HUES48 (cell line): ENCODE measurements around the gene EDEM2.
"Not testable (repeated sequence)": the region's sequence is repeated elsewhere in the genome, so short reads cannot be mapped to it uniquely, and the experiment has no call there.

ENCODE experiments used
- H3K27ac ChIP-seq: one replicate; pipeline ENCODE4 v1.7.0; 2013; ENCODE audit warnings: low read depth, low read length, inconsistent platforms
- H3K27me3 ChIP-seq: 2 replicates; pipeline ENCODE4 v1.6.1; 2013; ENCODE audit warnings: mild to moderate bottlenecking, low read length; ENCODE audit not compliant: control insufficient read depth, insufficient read depth
- H3K36me3 ChIP-seq: 2 replicates; pipeline ENCODE4 v1.6.1; 2013; ENCODE audit warnings: low read length; ENCODE audit not compliant: control insufficient read depth, insufficient read depth
- H3K4me1 ChIP-seq: 2 replicates; pipeline ENCODE4 v1.6.1; 2013; ENCODE audit warnings: mild to moderate bottlenecking, low read length; ENCODE audit not compliant: control insufficient read depth, insufficient read depth
- H3K4me3 ChIP-seq: 2 replicates; pipeline ENCODE4 v1.5.1; 2013; ENCODE audit warnings: mild to moderate bottlenecking, low read depth, low read length
- H3K9ac ChIP-seq: 2 replicates; pipeline ENCODE4 v1.6.1; 2013; ENCODE audit warnings: mild to moderate bottlenecking, low read depth, low read length, moderate library complexity
- H3K9me3 ChIP-seq: 2 replicates; pipeline ENCODE4 v1.6.1; 2013; ENCODE audit warnings: low read length; ENCODE audit not compliant: control insufficient read depth, insufficient read depth

Gene EDEM2

DNA sequence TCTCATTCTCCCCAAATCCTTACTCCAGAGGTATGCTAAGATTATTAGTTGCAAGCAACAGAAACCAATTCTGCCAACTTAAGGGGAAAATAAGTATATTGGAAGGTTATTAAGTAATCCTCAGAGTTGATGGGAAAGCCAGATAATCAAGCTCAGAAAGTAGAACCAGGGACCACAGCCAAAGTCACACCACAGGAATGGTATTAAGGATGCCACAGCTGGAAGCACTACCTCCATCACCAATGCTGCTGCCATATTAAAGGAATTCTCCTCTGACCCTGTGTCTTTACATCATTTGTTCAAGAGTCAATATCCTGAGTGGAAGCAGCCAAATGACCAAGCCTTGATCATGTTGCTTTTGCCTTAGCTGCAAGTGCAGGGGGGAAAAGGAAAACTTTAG is 34.6 kb upstream of the EDEM2 start:
- Histone ChIP-seq H3K9me3 (no peaks in the 10 kb centered on the region), H3K4me1 (no peaks in the 10 kb centered on the region), H3K27me3 (no peaks in the 10 kb centered on the region), H3K27ac (no peak overlapping the region), H3K4me3 (no peak overlapping the region), H3K9ac (no peak overlapping the region), H3K36me3 (peaks cover 11% of the 10 kb centered on the region)

DNA sequence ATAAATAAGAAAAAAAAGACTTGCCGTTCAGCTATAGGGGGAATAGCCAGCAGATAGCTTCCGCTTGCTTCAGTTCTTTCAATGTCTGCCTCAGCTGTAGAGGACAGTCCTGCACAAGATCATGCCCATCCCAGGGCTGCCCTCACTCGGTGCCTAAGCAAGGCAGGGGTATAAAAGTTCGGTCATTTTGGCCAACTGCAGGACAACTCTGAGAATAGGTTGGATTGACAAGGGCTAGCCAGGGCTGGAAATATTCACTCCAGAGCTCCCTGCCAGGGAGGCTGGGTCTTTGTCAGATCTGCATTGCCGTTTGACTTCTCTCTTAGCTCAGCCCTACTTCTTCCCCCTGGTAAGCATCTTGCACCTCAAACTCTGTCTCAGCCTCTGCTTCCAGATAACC is 33.1 kb upstream of the EDEM2 start:
- H3K4me1 ChIP-seq = no peaks in the 10 kb centered on the region
- no peaks in the 10 kb centered on the region for H3K9me3 ChIP-seq
- H3K27ac ChIP-seq = no peak overlapping the region
- no peaks in the 10 kb centered on the region for H3K27me3 ChIP-seq
- H3K9ac ChIP-seq = no peak overlapping the region
- H3K4me3 ChIP-seq = no peak overlapping the region
- peaks cover 18% of the 10 kb centered on the region for H3K36me3 ChIP-seq

DNA sequence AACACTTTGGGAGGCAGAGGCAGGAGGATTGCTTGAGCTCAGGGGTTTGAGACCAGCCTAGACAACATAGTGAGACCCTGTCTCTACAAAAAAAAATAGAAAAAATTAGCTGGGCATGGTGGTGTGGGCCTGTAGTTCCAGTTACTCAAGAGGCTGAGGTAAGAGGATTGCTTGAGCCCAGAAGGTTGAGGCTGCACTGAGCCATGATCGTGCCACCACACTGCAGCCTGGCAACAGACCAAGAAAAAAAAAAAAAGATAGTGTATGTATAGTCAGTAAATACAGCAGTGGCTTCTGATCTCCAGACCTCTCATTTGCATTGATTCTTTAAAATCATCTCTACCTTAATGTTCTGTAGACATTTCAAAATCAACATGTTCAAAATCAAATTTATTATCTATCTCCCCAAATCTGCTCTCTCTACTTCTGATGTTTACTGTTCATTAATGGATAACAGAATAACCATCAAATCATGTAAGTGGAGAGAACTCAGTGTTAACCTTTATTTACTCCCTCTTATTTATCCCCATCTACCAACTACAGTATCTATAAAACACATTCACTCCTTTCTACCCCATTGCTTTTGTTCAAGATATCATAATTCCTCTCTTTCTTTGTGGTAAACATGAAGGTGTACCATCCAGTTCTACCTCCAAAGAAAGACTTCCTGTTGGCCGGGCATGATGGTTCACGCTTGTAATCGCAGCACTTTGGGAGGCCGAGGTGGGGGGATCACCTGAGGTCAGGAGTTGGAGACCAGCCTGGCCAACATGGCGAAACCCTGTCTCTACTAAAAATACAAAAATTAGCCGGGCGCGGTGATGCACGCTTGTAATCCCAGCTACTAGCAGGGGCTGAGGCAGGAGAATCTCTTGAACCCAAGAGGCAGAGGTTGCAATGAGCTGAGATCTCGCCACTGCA is 32.4 kb upstream of the EDEM2 start:
- Histone ChIP-seq H3K27me3 (no peaks in the 10 kb centered on the region), H3K36me3 (peaks cover 18% of the 10 kb centered on the region), H3K9ac (no peak overlapping the region), H3K27ac (no peak overlapping the region), H3K4me1 (peaks cover 2% of the 10 kb centered on the region; the same call in 1 of the 2 replicates), H3K4me3 (no peak overlapping the region), H3K9me3 (no peaks in the 10 kb centered on the region)

DNA sequence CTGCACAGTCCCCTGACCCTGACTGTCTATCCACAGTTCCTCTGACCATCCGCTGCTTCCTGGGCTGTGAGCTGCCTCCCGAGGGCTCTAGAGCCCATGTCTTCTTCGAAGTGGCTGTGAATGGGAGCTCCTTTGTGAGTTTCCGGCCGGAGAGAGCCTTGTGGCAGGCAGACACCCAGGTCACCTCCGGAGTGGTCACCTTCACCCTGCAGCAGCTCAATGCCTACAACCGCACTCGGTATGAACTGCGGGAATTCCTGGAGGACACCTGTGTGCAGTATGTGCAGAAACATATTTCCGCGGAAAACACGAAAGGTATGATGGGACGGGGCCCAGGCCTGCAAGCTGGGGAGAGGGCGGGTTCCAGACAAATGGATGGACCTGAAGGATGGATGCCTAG is 29.0 kb upstream of the EDEM2 start:
- H3K9me3 ChIP-seq = no peaks in the 10 kb centered on the region
- H3K36me3 ChIP-seq = peaks cover 18% of the 10 kb centered on the region
- no peak overlapping the region for H3K4me3 ChIP-seq
- no peaks in the 10 kb centered on the region; the same call in 1 of the 2 replicates for H3K27me3 ChIP-seq
- H3K27ac ChIP-seq = no peak overlapping the region
- H3K9ac ChIP-seq = no peak overlapping the region
- peaks cover 17% of the 10 kb centered on the region for H3K4me1 ChIP-seq

DNA sequence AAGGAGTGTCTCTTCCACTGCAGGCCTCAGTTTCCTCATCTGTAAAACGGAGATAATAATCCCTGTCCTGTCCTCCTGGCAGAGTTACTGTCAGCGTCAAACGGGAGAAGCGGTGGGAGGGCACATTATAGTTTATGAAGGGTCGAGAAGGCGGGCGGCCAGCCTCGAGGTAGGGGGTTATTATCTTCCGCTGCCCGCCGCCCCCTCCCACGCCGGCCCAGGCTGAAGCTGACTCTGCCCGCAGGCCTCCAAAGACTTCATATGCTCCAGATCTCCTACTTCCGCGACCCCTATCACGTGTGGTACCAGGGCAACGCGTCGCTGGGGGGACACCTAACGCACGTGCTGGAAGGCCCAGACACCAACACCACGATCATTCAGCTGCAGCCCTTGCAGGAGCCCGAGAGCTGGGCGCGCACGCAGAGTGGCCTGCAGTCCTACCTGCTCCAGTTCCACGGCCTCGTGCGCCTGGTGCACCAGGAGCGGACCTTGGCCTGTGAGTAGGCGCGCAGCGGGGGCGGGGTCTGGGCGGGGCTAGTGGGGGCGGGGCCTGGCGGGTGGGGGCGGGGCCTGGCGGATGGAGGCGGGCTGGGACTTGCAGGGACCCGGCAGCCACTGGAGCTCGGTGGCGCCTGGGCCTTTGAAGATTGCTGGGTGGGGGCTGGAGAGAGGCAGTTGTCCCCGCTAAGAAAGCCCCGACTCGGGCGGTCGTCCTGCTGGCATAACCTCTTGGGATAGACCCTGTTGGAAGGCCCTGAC is 27.5 kb upstream of the EDEM2 start:
- H3K27ac ChIP-seq = no peak overlapping the region
- no peaks in the 10 kb centered on the region for H3K9me3 ChIP-seq
- no peak overlapping the region for H3K9ac ChIP-seq
- peaks cover 19% of the 10 kb centered on the region for H3K4me1 ChIP-seq
- peaks cover 18% of the 10 kb centered on the region for H3K36me3 ChIP-seq
- no peak overlapping the region for H3K4me3 ChIP-seq
- no peaks in the 10 kb centered on the region; the same call in 1 of the 2 replicates for H3K27me3 ChIP-seq

DNA sequence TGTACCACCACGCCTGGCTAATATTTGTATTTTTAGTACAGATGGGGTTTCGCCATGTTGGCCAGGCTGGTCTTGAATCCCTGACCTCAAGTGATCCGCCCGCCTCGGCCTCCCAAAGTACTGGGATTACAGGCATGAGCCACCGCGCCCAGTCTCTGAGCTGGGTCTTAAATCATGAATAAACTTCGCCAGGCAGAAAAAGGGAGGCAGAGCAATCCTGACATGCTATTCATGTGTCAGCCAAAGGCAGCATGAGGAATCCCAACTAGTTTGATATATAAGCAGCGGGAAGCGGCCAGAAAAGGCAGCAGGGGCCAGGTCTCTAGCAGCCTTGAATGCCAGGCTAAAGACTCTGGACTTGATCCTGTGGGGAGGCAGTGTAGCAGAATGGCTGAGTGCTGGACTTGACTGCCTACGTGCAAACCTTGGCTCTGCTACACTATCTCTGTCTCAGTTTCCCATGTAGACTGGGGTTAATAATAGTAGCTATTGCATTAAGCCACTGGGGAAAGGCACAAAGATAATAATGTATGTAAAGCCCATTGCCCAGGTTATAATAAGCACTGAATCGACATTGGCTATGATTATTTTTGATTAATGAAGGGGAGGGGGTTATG is 26.5 kb upstream of the EDEM2 start:
- Histone ChIP-seq H3K27me3 (no peaks in the 10 kb centered on the region; the same call in 1 of the 2 replicates), H3K27ac (no peak overlapping the region), H3K9ac (no peak overlapping the region), H3K9me3 (no peaks in the 10 kb centered on the region), H3K4me1 (peaks cover 19% of the 10 kb centered on the region), H3K4me3 (no peak overlapping the region), H3K36me3 (peaks cover 18% of the 10 kb centered on the region)

DNA sequence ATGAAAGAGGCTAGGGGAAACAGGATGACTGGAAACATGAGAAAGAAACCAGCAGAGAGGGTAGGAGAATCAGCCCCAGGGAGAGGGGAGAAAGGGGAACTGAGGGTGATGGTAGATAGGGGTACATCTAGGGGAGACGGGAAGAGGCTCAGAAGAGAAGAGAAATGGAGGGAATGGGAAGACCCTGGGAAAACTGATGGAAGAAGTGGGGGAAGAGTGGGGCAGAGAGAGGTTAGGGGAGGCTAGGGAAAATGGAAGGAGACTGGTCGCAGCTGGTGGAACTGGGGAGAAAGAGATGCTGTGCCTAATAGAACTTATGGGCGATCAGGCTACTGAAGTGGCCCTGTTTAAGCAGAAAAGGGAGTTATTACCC is 25.3 kb upstream of the EDEM2 start:
- H3K9ac ChIP-seq = no peak overlapping the region
- peak overlapping the region; percentile 61 for H3K4me3 ChIP-seq
- H3K36me3 ChIP-seq = peaks cover 12% of the 10 kb centered on the region; the same call in 1 of the 2 replicates
- no peaks in the 10 kb centered on the region; the same call in 1 of the 2 replicates for H3K27me3 ChIP-seq
- no peak overlapping the region for H3K27ac ChIP-seq
- peaks cover 19% of the 10 kb centered on the region for H3K4me1 ChIP-seq
- H3K9me3 ChIP-seq = no peaks in the 10 kb centered on the region

DNA sequence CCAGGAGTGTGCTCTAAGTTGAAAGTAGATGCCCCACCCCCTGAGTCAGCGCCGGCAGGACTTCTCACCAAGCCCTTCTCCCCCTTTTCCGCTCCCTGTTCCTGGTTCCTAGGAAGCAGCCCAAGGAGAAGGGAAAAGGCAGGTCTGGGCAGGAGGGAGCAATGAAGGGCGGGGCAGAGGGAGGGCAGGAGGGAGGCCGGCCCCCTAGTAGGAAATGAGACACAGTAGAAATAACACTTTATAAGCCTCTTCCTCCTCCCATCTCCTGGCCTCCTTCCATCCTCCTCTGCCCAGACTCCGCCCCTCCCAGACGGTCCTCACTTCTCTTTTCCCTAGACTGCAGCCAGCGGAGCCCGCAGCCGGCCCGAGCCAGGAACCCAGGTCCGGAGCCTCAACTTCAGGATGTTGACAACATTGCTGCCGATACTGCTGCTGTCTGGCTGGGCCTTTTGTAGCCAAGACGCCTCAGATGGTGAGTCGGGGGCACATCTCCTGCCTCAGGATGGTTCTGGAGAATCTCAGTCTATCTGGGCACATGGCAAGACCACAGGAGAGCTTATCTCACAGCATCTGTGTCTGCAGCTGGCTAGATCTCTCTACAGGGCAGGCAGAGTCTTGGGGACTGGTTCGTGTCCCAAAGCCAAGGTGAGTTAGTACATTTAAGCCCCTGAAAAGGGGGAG is 24.8 kb upstream of the EDEM2 start, which contains the start of gene PROCR:
TSS of gene PROCR (plus strand) at position 320 of the 681 bp plus-strand sequence. CDS start at position 403, 83 bp downstream.
- peak within 1 kb of the TSS; percentile 46 for H3K27ac ChIP-seq
- H3K4me3 ChIP-seq = peak within 1 kb of the TSS; percentile 61
- peaks cover 19% of the 10 kb centered on the region for H3K4me1 ChIP-seq
- H3K9me3 ChIP-seq = no peaks in the 10 kb centered on the region
- no peak within 1 kb of the TSS for H3K9ac ChIP-seq
- no peaks in the 10 kb centered on the region; the same call in 1 of the 2 replicates for H3K27me3 ChIP-seq
- peaks cover 9% of the 10 kb centered on the region; the same call in 1 of the 2 replicates for H3K36me3 ChIP-seq

DNA sequence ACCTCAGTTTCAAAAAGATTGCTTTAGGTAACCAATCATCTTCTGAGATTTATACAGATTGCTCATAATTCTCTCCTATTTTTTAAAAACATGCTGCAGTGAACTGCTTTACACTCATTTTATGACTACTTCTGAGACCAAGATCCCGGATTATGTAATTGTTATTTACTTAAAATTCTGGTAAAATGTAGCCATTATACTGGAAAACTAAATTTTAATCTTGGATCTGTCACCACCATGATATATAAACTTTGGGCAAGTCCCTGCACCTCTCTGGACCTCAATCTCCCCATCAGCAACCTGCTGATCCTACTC is 24.3 kb upstream of the EDEM2 start:
- Histone ChIP-seq H3K9me3 (no peaks in the 10 kb centered on the region), H3K27me3 (no peaks in the 10 kb centered on the region; the same call in 1 of the 2 replicates), H3K4me3 (peak overlapping the region; percentile 61), H3K27ac (no peak overlapping the region), H3K4me1 (peaks cover 22% of the 10 kb centered on the region), H3K9ac (no peak overlapping the region), H3K36me3 (peaks cover 4% of the 10 kb centered on the region; the same call in 1 of the 2 replicates)

DNA sequence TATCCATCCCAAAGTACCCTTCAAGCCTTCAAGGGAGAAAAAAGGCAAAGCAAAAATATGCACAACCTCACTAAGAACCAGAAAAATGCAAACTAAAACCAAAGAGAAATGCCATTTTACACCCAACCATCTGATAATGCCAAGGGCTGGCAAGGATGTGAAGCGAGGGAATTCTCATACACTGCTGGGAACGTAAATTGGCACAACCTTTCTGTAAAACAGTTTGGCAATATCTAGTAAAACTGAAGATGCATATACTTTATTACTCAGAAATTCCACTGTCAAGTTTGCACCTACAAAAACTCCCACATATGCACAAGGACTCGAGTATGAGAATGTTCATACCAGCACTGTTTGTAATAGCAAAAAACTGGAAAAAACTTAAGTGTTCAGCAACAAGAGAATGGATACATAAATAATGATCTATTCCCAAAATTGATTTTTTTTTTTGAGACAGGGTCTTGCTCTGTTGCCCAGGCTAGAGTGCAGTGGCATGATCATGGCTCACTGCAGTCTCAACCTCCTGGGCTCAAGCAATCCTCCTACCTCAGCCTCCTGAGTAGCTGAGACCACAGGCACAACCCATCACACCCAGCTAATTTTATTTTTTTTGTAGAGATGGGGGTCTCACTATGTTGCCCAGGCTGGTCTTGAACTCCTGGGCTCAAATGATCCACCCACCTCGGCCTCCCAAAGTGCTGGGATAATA is 21.7 kb upstream of the EDEM2 start:
- not testable (repeated sequence) for H3K4me3 ChIP-seq, H3K27me3 ChIP-seq, H3K9me3 ChIP-seq, H3K27ac ChIP-seq, H3K9ac ChIP-seq, H3K36me3 ChIP-seq
- peaks cover 21% of the 10 kb centered on the region for H3K4me1 ChIP-seq
